Astrocyte (in vitro differentiated cells and primary cell): Measurements from ENCODE around the gene CCT5. TPM values are rescaled to one million over a fixed set of nuclear protein-coding genes. Genes with fewer than 3 reads are reported as not detected.

Experiments
- DNase-seq: peaks from one replicate; pipeline ENCODE4 v3.0.0-alpha.2; 2010; ENCODE audit warnings: low read depth
- FAIRE-seq: peaks from 2 replicates; lab custom pipeline; 2011; peaks lifted over from hg19 to GRCh38; lab: Jason Lieb, UNC
- H2AFZ ChIP-seq: 2 replicates; pipeline ENCODE4 v1.6.0; 2012; ENCODE audit warnings: low read depth, low read length, inconsistent platforms
- H3K27ac ChIP-seq: 2 replicates; pipeline ENCODE4 v1.5.1; 2011; ENCODE audit warnings: low read depth, low read length, inconsistent platforms
- H3K27me3 ChIP-seq: 2 replicates; pipeline ENCODE4 v1.6.0; 2011; ENCODE audit warnings: low read length, inconsistent platforms; ENCODE audit not compliant: insufficient read depth
- H3K36me3 ChIP-seq: 2 replicates; pipeline ENCODE4 v1.5.1; 2011; ENCODE audit warnings: low read length, inconsistent platforms; ENCODE audit not compliant: insufficient read depth
- H3K4me1 ChIP-seq: 2 replicates; pipeline ENCODE4 v1.5.1; 2011; ENCODE audit warnings: low read length, inconsistent platforms; ENCODE audit not compliant: insufficient read depth
- H3K4me2 ChIP-seq: 2 replicates; pipeline ENCODE4 v1.6.0; 2012; ENCODE audit warnings: low read length, inconsistent platforms
- H3K4me3 ChIP-seq: 2 replicates; pipeline ENCODE4 v1.5.1; 2011; ENCODE audit warnings: low read depth, mild to moderate bottlenecking, low read length, inconsistent platforms; ENCODE audit not compliant: insufficient read depth
- H3K79me2 ChIP-seq: 2 replicates; pipeline ENCODE4 v1.6.0; 2012; ENCODE audit warnings: mild to moderate bottlenecking, low read length, inconsistent platforms; ENCODE audit not compliant: insufficient read depth
- H3K9ac ChIP-seq: 2 replicates; pipeline ENCODE4 v1.6.0; 2012; ENCODE audit warnings: mild to moderate bottlenecking, low read length, inconsistent platforms
- H3K9me3 ChIP-seq: 2 replicates; pipeline ENCODE4 v1.5.1; 2012; ENCODE audit warnings: low read depth, mild to moderate bottlenecking, low read length, inconsistent platforms; ENCODE audit not compliant: insufficient read depth
- H4K20me1 ChIP-seq: 2 replicates; pipeline ENCODE4 v1.6.0; 2012; ENCODE audit warnings: low read length, inconsistent platforms; ENCODE audit not compliant: insufficient read depth
- H3K27ac Mint-ChIP-seq: one replicate; pipeline ENCODE4 v1.8.0; 2021; ENCODE audit warnings: mild to moderate bottlenecking, mixed read lengths; ENCODE audit not compliant: unreplicated experiment
- H3K27me3 Mint-ChIP-seq: one replicate; pipeline ENCODE4 v1.8.0; 2021; ENCODE audit warnings: low read depth, mixed read lengths; ENCODE audit not compliant: unreplicated experiment
- H3K36me3 Mint-ChIP-seq: one replicate; pipeline ENCODE4 v1.8.0; 2021; ENCODE audit warnings: low read depth, mixed read lengths; ENCODE audit not compliant: unreplicated experiment
- H3K4me1 Mint-ChIP-seq: one replicate; pipeline ENCODE4 v1.8.0; 2021; ENCODE audit warnings: low read depth, mixed read lengths; ENCODE audit not compliant: unreplicated experiment
- H3K4me3 Mint-ChIP-seq: one replicate; pipeline ENCODE4 v1.8.0; 2021; ENCODE audit warnings: mild to moderate bottlenecking, moderate library complexity, mixed read lengths; ENCODE audit not compliant: unreplicated experiment
- H3K9me3 Mint-ChIP-seq: one replicate; pipeline ENCODE4 v1.8.0; 2021; ENCODE audit warnings: mild to moderate bottlenecking, mixed read lengths; ENCODE audit not compliant: unreplicated experiment
- CTCF ChIP-seq: IDR thresholded peaks from 2 replicates; pipeline ENCODE4 v1.5.1; 2011; ENCODE audit warnings: low read depth, mild to moderate bottlenecking, inconsistent platforms, low read length, moderate library complexity; ENCODE audit not compliant: insufficient read depth
- EZH2 ChIP-seq: IDR thresholded peaks from 2 replicates; pipeline ENCODE4 v1.6.1; 2012; ENCODE audit warnings: mild to moderate bottlenecking, low read length, inconsistent platforms; ENCODE audit not compliant: insufficient read depth
- total RNA-seq: library from RNA; stranded (reverse); gene quantifications from 2 replicates; pipeline ENCODE4 v1.2.1, GENCODE V29; 2021

CCT5 gene
- total RNA-seq, 1 donor from 2014 or later, result 276 TPM

GRCh38 chr5:10218658-10219057 lies 31.4 kb upstream of the CCT5 start:
- H3K27me3 Mint-ChIP-seq, result no peaks in the 10 kb centered on the region
- H3K36me3 Mint-ChIP-seq, result peaks cover 6% of the 10 kb centered on the region
- TF ChIP-seq EZH2, result no peak
- TF ChIP-seq CTCF, result no peak
- H3K4me3 Mint-ChIP-seq, result no peak overlapping the region
- Histone ChIP-seq H4K20me1 (no peaks in the 10 kb centered on the region), H3K9ac (no peak overlapping the region), H2AFZ (no peak overlapping the region), H3K27me3 (no peaks in the 10 kb centered on the region), H3K4me3 (no peak overlapping the region), H3K4me2 (no peak overlapping the region), H3K36me3 (no peaks in the 10 kb centered on the region), H3K4me1 (peaks cover 5% of the 10 kb centered on the region), H3K27ac (no peak overlapping the region), H3K79me2 (no peaks in the 10 kb centered on the region), H3K9me3 (no peaks in the 10 kb centered on the region)
- DNase-seq (no peak), FAIRE-seq (no peak)
- no peaks in the 10 kb centered on the region for H3K4me1 Mint-ChIP-seq
- no peaks in the 10 kb centered on the region for H3K9me3 Mint-ChIP-seq
- H3K27ac Mint-ChIP-seq, result no peak overlapping the region

GRCh38 chr5:10219068-10219467 lies 31.0 kb upstream of the CCT5 start:
- Mint-ChIP-seq H3K27ac (no peak overlapping the region), H3K27me3 (no peaks in the 10 kb centered on the region), H3K9me3 (peaks cover 4% of the 10 kb centered on the region), H3K4me3 (no peak overlapping the region), H3K36me3 (peaks cover 6% of the 10 kb centered on the region), H3K4me1 (no peaks in the 10 kb centered on the region)
- Histone ChIP-seq H3K4me2 (no peak overlapping the region), H3K27me3 (no peaks in the 10 kb centered on the region), H3K79me2 (no peaks in the 10 kb centered on the region), H3K4me1 (peaks cover 3% of the 10 kb centered on the region), H3K27ac (no peak overlapping the region), H3K4me3 (no peak overlapping the region), H4K20me1 (no peaks in the 10 kb centered on the region), H2AFZ (no peak overlapping the region), H3K9ac (no peak overlapping the region), H3K36me3 (no peaks in the 10 kb centered on the region), H3K9me3 (no peaks in the 10 kb centered on the region)
- TF ChIP-seq EZH2, result no peak
- TF ChIP-seq CTCF, result no peak
- FAIRE-seq (no peak), DNase-seq (no peak)

- Mint-ChIP-seq H3K36me3 (peaks cover 12% of the 10 kb centered on the region), H3K4me3 (no peak overlapping the region), H3K27ac (no peak overlapping the region), H3K4me1 (no peaks in the 10 kb centered on the region), H3K9me3 (peaks cover 8% of the 10 kb centered on the region), H3K27me3 (no peaks in the 10 kb centered on the region)
- DNase-seq, result no peak
- Histone ChIP-seq H3K4me2 (no peak overlapping the region), H3K9me3 (no peaks in the 10 kb centered on the region), H3K79me2 (no peaks in the 10 kb centered on the region), H3K27me3 (no peaks in the 10 kb centered on the region), H3K4me3 (no peak overlapping the region), H2AFZ (no peak overlapping the region), H3K4me1 (no peaks in the 10 kb centered on the region), H4K20me1 (no peaks in the 10 kb centered on the region), H3K27ac (no peak overlapping the region), H3K9ac (no peak overlapping the region), H3K36me3 (no peaks in the 10 kb centered on the region)
- TF ChIP-seq EZH2 (no peak), CTCF (no peak)
- no peak for FAIRE-seq
Observed at GRCh38 chr5:10220248-10220647, 29.8 kb upstream of the CCT5 start.
